ENCODE data around the gene SEMG2. TPM values are rescaled to one million over a fixed set of nuclear protein-coding genes. Genes with fewer than 3 reads are reported as not detected.

The SEMG2 gene
- total RNA-seq, 2 donors from 2014 or later, result not detected

DNA sequence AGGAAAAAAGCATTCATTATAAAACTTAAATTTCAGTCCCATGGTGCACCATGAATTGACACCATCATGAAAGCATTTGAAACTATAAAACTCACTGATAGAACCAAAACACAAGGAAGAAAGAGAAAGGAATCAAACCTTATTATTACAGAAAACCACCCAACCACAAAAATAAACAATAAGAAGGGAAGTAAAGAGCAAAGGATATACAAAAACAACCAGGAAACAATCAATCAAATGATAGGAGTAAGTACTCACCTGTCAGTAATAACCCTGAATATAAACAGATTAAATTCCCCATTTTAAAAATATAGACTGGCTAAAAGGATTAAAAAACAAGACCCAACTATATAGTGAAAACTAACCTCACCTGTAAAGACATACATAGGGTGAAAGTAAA lies 27.4 kb downstream of the SEMG2 start:
- ATAC-seq (no peak), DNase-seq (no peak)
- H3K4me3 Mint-ChIP-seq, result no peak overlapping the region
- H3K27ac Mint-ChIP-seq, result no peak overlapping the region
- H3K36me3 Mint-ChIP-seq (ENCODE audit: low read depth), result peaks cover 9% of the 10 kb centered on the region
- peaks cover 3% of the 10 kb centered on the region for H3K4me1 Mint-ChIP-seq
- no peaks in the 10 kb centered on the region for H3K9me3 ChIP-seq (ENCODE audit: control insufficient read depth, low read length, poor library complexity, severe bottlenecking)
- H3K27me3 Mint-ChIP-seq, result peaks cover 89% of the 10 kb centered on the region

DNA sequence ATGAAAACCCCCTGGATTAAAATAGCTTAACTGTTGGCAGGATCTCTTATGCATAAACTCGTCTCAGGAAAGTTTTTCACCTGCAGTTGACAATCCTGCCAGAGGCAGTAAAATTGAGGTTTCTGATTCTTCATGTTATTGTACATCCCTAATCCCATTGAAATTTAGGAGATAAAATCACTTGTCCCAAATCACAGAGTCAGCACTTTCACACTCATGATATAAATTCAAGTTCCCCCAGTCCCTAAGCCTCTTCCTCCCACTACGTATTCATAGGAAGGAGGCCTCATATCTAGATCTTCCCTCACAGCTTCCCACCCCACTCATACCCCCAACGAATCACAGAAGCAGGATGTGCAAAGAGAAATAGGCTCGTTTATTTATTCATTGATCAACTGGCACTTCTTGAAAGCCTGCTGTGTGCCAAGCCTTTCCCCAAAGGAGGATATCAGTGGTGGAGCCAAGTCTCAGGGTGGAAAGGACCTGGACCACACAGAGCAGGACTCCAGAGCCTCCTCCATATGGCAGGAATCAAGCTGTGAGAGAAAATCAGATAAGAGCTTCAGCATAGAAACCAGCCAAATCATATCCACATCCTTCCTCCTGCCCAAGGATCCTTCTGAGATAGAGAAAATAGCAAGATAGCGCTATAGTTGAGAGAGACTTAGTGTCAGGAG lies 30.8 kb downstream of the SEMG2 start:
- ATAC-seq (no peak), DNase-seq (no peak)
- Mint-ChIP-seq H3K36me3 (ENCODE audit: low read depth) (peaks cover 10% of the 10 kb centered on the region), H3K27ac (no peak overlapping the region), H3K4me1 (peaks cover 5% of the 10 kb centered on the region), H3K27me3 (peaks cover 79% of the 10 kb centered on the region), H3K4me3 (no peak overlapping the region)
- H3K9me3 ChIP-seq (ENCODE audit: control insufficient read depth, low read length, poor library complexity, severe bottlenecking), result no peaks in the 10 kb centered on the region

- Mint-ChIP-seq H3K36me3 (ENCODE audit: low read depth) (peaks cover 10% of the 10 kb centered on the region), H3K4me1 (peaks cover 5% of the 10 kb centered on the region), H3K27me3 (peaks cover 75% of the 10 kb centered on the region), H3K4me3 (no peak overlapping the region), H3K27ac (no peak overlapping the region)
- DNase-seq, result no peak
- no peak for ATAC-seq
- H3K9me3 ChIP-seq (ENCODE audit: control insufficient read depth, low read length, poor library complexity, severe bottlenecking), result no peaks in the 10 kb centered on the region
Observed at GRCh38 chr20:45253261-45253660, 32.1 kb downstream of the SEMG2 start.

- Mint-ChIP-seq H3K36me3 (ENCODE audit: low read depth) (peaks cover 9% of the 10 kb centered on the region), H3K4me3 (peak within 1 kb of the TSS; percentile 7), H3K4me1 (peaks cover 5% of the 10 kb centered on the region), H3K27me3 (peaks cover 77% of the 10 kb centered on the region), H3K27ac (no peak within 1 kb of the TSS)
- no peak for ATAC-seq
- no peaks in the 10 kb centered on the region for H3K9me3 ChIP-seq (ENCODE audit: control insufficient read depth, low read length, poor library complexity, severe bottlenecking)
- no peak for DNase-seq
Observed at GRCh38 chr20:45254383-45255262, 33.5 kb downstream of the SEMG2 start, which contains the start of gene SLPI. Gene SLPI, minus strand, starts transcription at chr20:45254564. Its CDS starts 21 bp downstream, at chr20:45254543.

- no peak overlapping the region for H3K4me3 Mint-ChIP-seq
- H3K9me3 ChIP-seq (ENCODE audit: control insufficient read depth, low read length, poor library complexity, severe bottlenecking), result no peaks in the 10 kb centered on the region
- ATAC-seq, result no peak
- H3K27ac Mint-ChIP-seq, result no peak overlapping the region
- H3K27me3 Mint-ChIP-seq, result peaks cover 72% of the 10 kb centered on the region
- peaks cover 3% of the 10 kb centered on the region for H3K4me1 Mint-ChIP-seq
- peaks cover 7% of the 10 kb centered on the region for H3K36me3 Mint-ChIP-seq (ENCODE audit: low read depth)
- no peak for DNase-seq
Observed at GRCh38 chr20:45257161-45257560, 36.0 kb downstream of the SEMG2 start.

- no peak for DNase-seq
- H3K4me1 Mint-ChIP-seq, result peaks cover 3% of the 10 kb centered on the region
- ATAC-seq, result no peak
- no peak overlapping the region for H3K4me3 Mint-ChIP-seq
- no peak overlapping the region for H3K27ac Mint-ChIP-seq
- peaks cover 4% of the 10 kb centered on the region for H3K36me3 Mint-ChIP-seq (ENCODE audit: low read depth)
- no peaks in the 10 kb centered on the region for H3K9me3 ChIP-seq (ENCODE audit: control insufficient read depth, low read length, poor library complexity, severe bottlenecking)
- peaks cover 72% of the 10 kb centered on the region for H3K27me3 Mint-ChIP-seq
Observed at GRCh38 chr20:45257711-45258110, 36.5 kb downstream of the SEMG2 start.

- peaks cover 73% of the 10 kb centered on the region for H3K27me3 Mint-ChIP-seq
- no peaks in the 10 kb centered on the region for H3K9me3 ChIP-seq (ENCODE audit: control insufficient read depth, low read length, poor library complexity, severe bottlenecking)
- no peak overlapping the region for H3K27ac Mint-ChIP-seq
- H3K36me3 Mint-ChIP-seq (ENCODE audit: low read depth), result peaks cover 4% of the 10 kb centered on the region
- H3K4me3 Mint-ChIP-seq, result no peak overlapping the region
- ATAC-seq (no peak), DNase-seq (no peak)
- peaks cover 3% of the 10 kb centered on the region for H3K4me1 Mint-ChIP-seq
Observed at GRCh38 chr20:45258259-45258658, 37.1 kb downstream of the SEMG2 start.

DNA sequence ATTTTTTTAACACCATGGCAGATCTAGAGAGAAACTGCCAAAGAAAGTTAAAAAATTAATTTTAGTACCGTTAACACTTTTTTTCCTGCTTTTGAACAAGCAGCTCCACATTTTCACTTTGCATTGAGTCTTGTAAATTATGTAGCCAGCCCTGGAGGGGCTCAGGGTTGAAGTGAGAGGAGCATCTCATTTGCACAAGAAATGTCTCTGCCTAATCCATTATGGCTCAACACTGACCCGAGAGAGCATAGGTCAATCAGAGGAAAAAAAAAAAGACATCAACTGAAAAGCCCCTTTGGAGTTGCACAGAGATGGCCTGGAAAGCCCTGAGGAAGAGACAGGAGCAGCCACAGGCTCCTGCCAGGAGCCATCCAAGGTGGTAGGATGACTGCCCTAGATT lies 37.5 kb downstream of the SEMG2 start:
- Mint-ChIP-seq H3K4me1 (peaks cover 3% of the 10 kb centered on the region), H3K27me3 (peaks cover 69% of the 10 kb centered on the region), H3K27ac (no peak overlapping the region), H3K4me3 (no peak overlapping the region), H3K36me3 (ENCODE audit: low read depth) (peaks cover 4% of the 10 kb centered on the region)
- DNase-seq (no peak), ATAC-seq (no peak)
- H3K9me3 ChIP-seq (ENCODE audit: control insufficient read depth, low read length, poor library complexity, severe bottlenecking), result no peaks in the 10 kb centered on the region

GRCh38 chr20:45263556-45264266 lies 42.5 kb downstream of the SEMG2 start:
- Mint-ChIP-seq H3K27ac (no peak overlapping the region), H3K4me1 (no peaks in the 10 kb centered on the region), H3K4me3 (no peak overlapping the region), H3K27me3 (peaks cover 51% of the 10 kb centered on the region), H3K36me3 (ENCODE audit: low read depth) (no peaks in the 10 kb centered on the region)
- no peaks in the 10 kb centered on the region for H3K9me3 ChIP-seq (ENCODE audit: control insufficient read depth, low read length, poor library complexity, severe bottlenecking)
- ATAC-seq (no peak), DNase-seq (no peak)

DNA sequence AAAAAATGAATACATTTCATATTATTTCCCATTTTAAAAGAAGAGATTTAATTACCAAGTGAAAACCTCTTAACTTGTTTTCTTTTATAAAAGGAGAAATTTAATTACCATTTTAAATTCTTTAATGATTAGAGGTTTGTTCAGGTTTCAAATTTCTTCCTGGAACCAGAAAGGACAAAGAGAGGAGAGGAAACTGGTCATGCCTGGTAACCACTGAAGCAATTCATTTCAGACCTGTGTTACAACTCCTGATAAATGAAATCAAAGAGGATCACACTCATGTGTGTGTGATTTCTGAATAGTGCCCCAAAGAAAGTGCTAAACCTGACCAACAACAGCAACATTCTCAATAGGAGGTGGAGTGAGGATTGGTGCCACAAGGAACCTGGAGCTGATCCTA lies 45.8 kb downstream of the SEMG2 start:
- DNase-seq (no peak), ATAC-seq (no peak)
- H3K36me3 Mint-ChIP-seq (ENCODE audit: low read depth), result no peaks in the 10 kb centered on the region
- H3K27ac Mint-ChIP-seq, result no peak overlapping the region
- H3K4me1 Mint-ChIP-seq, result no peaks in the 10 kb centered on the region
- no peak overlapping the region for H3K4me3 Mint-ChIP-seq
- no peaks in the 10 kb centered on the region for H3K9me3 ChIP-seq (ENCODE audit: control insufficient read depth, low read length, poor library complexity, severe bottlenecking)
- peaks cover 51% of the 10 kb centered on the region for H3K27me3 Mint-ChIP-seq

DNA sequence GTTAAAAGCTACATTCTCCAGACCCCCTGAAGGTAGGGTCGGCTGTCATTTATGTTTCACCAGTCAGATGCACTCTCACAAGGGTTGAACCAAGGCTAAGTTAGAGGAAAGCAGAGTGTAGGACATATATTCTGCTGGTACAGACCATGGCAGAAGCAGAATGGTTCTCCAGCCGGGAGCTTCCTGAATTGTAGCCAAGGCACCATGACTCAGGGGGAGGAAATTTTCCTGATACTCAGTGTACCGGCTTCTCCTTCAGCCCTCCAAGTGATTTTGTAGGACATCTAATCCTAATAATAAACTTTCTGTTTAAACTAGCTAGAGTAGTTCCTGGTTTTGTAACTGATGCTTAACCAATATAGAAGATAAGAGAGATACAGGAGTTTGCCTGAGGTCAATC lies 47.4 kb downstream of the SEMG2 start:
- H3K27me3 Mint-ChIP-seq, result peaks cover 55% of the 10 kb centered on the region
- H3K27ac Mint-ChIP-seq, result no peak overlapping the region
- no peak for ATAC-seq
- no peaks in the 10 kb centered on the region for H3K4me1 Mint-ChIP-seq
- no peak overlapping the region for H3K4me3 Mint-ChIP-seq
- H3K36me3 Mint-ChIP-seq (ENCODE audit: low read depth), result no peaks in the 10 kb centered on the region
- no peaks in the 10 kb centered on the region for H3K9me3 ChIP-seq (ENCODE audit: control insufficient read depth, low read length, poor library complexity, severe bottlenecking)
- no peak for DNase-seq

GRCh38 chr20:45269056-45269455 lies 47.9 kb downstream of the SEMG2 start:
- H3K27ac Mint-ChIP-seq, result no peak overlapping the region
- no peaks in the 10 kb centered on the region for H3K4me1 Mint-ChIP-seq
- no peaks in the 10 kb centered on the region for H3K9me3 ChIP-seq (ENCODE audit: control insufficient read depth, low read length, poor library complexity, severe bottlenecking)
- DNase-seq (no peak), ATAC-seq (no peak)
- H3K36me3 Mint-ChIP-seq (ENCODE audit: low read depth), result no peaks in the 10 kb centered on the region
- H3K4me3 Mint-ChIP-seq, result no peak overlapping the region
- peaks cover 61% of the 10 kb centered on the region for H3K27me3 Mint-ChIP-seq

GRCh38 chr20:45269754-45270270 lies 48.6 kb downstream of the SEMG2 start:
- H3K9me3 ChIP-seq (ENCODE audit: control insufficient read depth, low read length, poor library complexity, severe bottlenecking), result no peaks in the 10 kb centered on the region
- DNase-seq (no peak), ATAC-seq (no peak)
- Mint-ChIP-seq H3K27me3 (peaks cover 68% of the 10 kb centered on the region), H3K4me1 (no peaks in the 10 kb centered on the region), H3K4me3 (no peak overlapping the region), H3K36me3 (ENCODE audit: low read depth) (no peaks in the 10 kb centered on the region), H3K27ac (no peak overlapping the region)

Data from T-helper 17 cell (primary cell).